BLaER1 treated with 17β-estradiol and CSF1 and Interleukin-3, amounts not matched to agents 10 nM and 100 nM (cell line): ENCODE results near the gene ITPKB.
A peak's percentile ranks its signal among the peaks of the same experiment; 100 is the strongest.

Experiments used
- H3K27ac ChIP-seq, 11 experiments: shearing (Covaris generic); formaldehyde crosslinking; 2 replicates each; pipeline ENCODE4 v1.8.1; 2022
- H3K27me3 ChIP-seq, 11 experiments: shearing (Covaris generic); formaldehyde crosslinking; 2 replicates each; pipeline ENCODE4 v1.8.1; 2022
- H3K36me3 ChIP-seq, 11 experiments: shearing (Covaris generic); formaldehyde crosslinking; 2 replicates each; pipeline ENCODE4 v1.8.1; 2022
- H3K4me1 ChIP-seq, 10 experiments: shearing (Covaris generic); formaldehyde crosslinking; 2 replicates each; pipeline ENCODE4 v1.8.1; 2022
- H3K4me2 ChIP-seq, 11 experiments: shearing (Covaris generic); formaldehyde crosslinking; 2 replicates each; pipeline ENCODE4 v1.8.1; 2022
- H3K4me3 ChIP-seq, 10 experiments: shearing (Covaris generic); formaldehyde crosslinking; 2 replicates each; pipeline ENCODE4 v1.8.1; 2022
- H3K9ac ChIP-seq, 11 experiments: shearing (Covaris generic); formaldehyde crosslinking; 2 replicates each; pipeline ENCODE4 v1.8.1; 2022
- H3K9me3 ChIP-seq, 11 experiments: shearing (Covaris generic); formaldehyde crosslinking; replicated peaks in 1 of 11; 2 replicates each; pipeline ENCODE4 v1.8.1; 2022
- H4K20me1 ChIP-seq, 11 experiments: shearing (Covaris generic); formaldehyde crosslinking; 2 replicates each; pipeline ENCODE4 v1.8.1; 2022
- Cebpa-rat ChIP-seq, 11 experiments: shearing (Covaris generic); IDR thresholded peaks; 2 replicates each; pipeline ENCODE4 v1.8.1; 2022

Gene ITPKB

DNA sequence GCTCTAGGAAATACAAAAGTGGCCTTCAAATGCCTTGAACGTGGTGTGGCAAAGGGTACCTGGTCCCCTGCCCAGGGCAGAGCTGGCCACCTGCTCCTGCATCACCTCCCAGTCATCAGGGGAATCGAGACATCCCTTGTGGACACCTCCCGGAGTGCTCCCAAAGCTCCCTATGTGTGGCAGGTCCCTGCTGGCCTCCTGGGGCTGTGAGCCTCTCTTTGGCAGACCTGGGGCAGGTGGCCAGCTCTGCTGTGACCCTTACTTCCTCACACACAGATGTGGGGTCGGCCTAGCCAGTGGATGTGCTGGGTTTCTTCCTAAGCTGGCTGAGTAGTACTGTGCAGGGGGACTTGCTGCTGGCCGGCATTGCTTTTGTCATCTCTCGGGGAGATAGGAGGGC is 86.5 kb downstream of the ITPKB start:
- no peak overlapping the region for H3K9ac ChIP-seq
- H3K4me2 ChIP-seq = peak overlapping the region in 3 of 11 experiments; percentile 18 to 87 (median 80); a peak in 9 of 22 replicates
- H3K36me3 ChIP-seq = peaks cover 9 to 15% (median 14%) of the 10 kb centered on the region in 11 experiments; a peak in 21 of 22 replicates
- no peak overlapping the region for H3K4me3 ChIP-seq
- 0 out of 22 replicates have a peak overlapping the region, but pooled peaks of 1 of the 11 experiments have one; percentile 77 for H3K27ac ChIP-seq
- H3K9me3 ChIP-seq = no peaks in the 10 kb centered on the region
- no peak for TF ChIP-seq Cebpa-rat (IDR thresholded peaks at IDR 0.05)
- no peaks in the 10 kb centered on the region for H3K27me3 ChIP-seq
- H4K20me1 ChIP-seq = peaks cover 5 to 38% (median 27%) of the 10 kb centered on the region in 11 experiments; a peak in 18 of 22 replicates
- H3K4me1 ChIP-seq = peaks cover 0 to 54% (median under 1%) of the 10 kb centered on the region in 10 experiments; a peak in 12 of 20 replicates

- Histone ChIP-seq H3K4me2 (no peak overlapping the region), H3K27me3 (no peaks in the 10 kb centered on the region), H3K9me3 (no peaks in the 10 kb centered on the region), H4K20me1 (peaks cover 5 to 46% (median 24%) of the 10 kb centered on the region in 11 experiments; a peak in 18 of 22 replicates), H3K4me3 (no peak overlapping the region), H3K36me3 (peaks cover 18 to 24% (median 23%) of the 10 kb centered on the region in 11 experiments; a peak in 21 of 22 replicates), H3K9ac (no peak overlapping the region), H3K27ac (no peak overlapping the region), H3K4me1 (peaks cover 1 to 45% (median 7%) of the 10 kb centered on the region in 10 experiments; a peak in 18 of 20 replicates)
- no peak for TF ChIP-seq Cebpa-rat (IDR thresholded peaks at IDR 0.05)
These were observed 87.4 kb downstream of the ITPKB start for GRCh38 chr1:226651732-226652105.

DNA sequence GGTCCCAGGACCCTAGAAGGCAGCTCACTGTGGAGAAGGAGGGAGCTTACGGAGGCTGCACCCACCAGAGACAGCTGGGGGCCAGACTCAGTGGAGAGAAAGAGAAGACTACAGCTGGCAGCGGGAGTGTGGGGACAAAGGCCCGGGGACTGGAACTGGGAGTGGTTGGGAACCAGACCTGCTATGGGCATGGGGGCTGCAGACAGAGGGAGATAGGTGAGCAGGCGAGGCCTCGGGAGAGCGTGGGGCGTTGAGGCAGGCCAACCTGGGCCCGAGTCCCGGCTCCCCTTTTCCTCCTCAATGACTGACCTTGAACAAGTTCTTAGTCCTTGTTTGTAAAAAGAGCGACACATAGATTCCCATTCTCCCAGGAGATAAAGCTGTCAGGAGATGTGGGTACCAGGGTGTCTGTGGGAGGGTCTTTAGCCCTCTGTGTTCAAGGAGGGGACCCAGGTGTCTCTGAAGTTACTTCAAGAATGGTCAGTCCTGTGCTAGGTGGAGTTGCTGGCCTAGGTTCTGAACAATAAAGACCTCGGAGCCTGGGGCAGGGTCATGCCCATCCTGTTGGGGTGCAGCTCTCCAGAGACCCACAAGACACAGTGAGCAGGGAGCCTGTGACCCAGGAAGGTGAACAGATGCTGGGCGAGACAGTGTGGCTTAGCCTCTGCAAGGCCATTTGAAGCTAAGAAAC is 87.9 kb downstream of the ITPKB start:
- no peak overlapping the region for H3K9ac ChIP-seq
- no peak overlapping the region for H3K4me3 ChIP-seq
- H4K20me1 ChIP-seq = peaks cover 5 to 46% (median 18%) of the 10 kb centered on the region in 11 experiments; a peak in 18 of 22 replicates
- H3K27ac ChIP-seq = no peak overlapping the region; a peak in 1 of 22 replicates
- no peaks in the 10 kb centered on the region for H3K9me3 ChIP-seq
- H3K4me1 ChIP-seq = peaks cover 7 to 42% (median 13%) of the 10 kb centered on the region in 10 experiments
- H3K4me2 ChIP-seq = peak overlapping the region in 4 of 11 experiments; percentile 26 to 36 (median 30); a peak in 10 of 22 replicates
- H3K36me3 ChIP-seq = peaks cover 23 to 30% (median 28%) of the 10 kb centered on the region in 11 experiments; a peak in 21 of 22 replicates
- no peak for TF ChIP-seq Cebpa-rat (IDR thresholded peaks at IDR 0.05)
- no peaks in the 10 kb centered on the region for H3K27me3 ChIP-seq

DNA sequence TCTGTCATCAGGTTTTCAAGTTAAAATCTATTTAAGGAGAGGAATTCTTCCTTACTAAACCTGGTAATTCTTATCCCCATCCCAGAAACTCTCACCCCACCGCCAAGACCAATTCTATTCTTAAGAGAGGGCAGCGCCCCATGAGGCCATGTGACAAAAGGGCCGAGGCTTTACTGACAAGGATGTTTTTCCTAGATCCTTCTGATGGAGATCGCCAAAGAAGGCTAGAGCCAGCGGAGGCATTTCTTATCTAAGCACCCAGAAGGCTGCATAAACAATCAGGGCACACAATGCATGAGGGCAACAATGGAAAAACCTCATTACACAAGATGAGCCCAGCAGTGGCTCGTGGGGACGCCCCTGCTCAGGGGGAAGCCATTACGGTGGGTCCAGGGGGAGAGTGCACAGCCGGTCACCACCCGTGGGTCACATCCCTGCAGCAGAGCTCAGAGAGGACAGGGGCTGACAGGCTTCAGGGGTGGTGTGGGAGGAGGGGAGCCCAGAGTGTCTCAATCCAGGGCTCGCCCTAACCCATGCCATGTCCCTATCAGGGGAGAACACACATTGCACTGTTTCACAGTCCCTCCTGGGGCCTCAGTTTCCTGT is 88.7 kb downstream of the ITPKB start:
- no peak for TF ChIP-seq Cebpa-rat (IDR thresholded peaks at IDR 0.05)
- Histone ChIP-seq H4K20me1 (peaks cover 5 to 46% (median 13%) of the 10 kb centered on the region in 11 experiments; a peak in 19 of 22 replicates), H3K9me3 (no peaks in the 10 kb centered on the region), H3K4me3 (no peak overlapping the region), H3K36me3 (peaks cover 24 to 38% (median 30%) of the 10 kb centered on the region in 11 experiments; a peak in 21 of 22 replicates), H3K4me2 (peak overlapping the region in 4 of 11 experiments; percentile 26 to 36 (median 30); a peak in 11 of 22 replicates), H3K27ac (peak overlapping the region in 1 of 11 experiments; percentile 44; a peak in 2 of 22 replicates), H3K4me1 (peaks cover 15 to 42% (median 21%) of the 10 kb centered on the region in 10 experiments), H3K9ac (no peak overlapping the region), H3K27me3 (no peaks in the 10 kb centered on the region)

GRCh38 chr1:226649780-226650179 is 89.3 kb downstream of the ITPKB start:
- Histone ChIP-seq H3K4me1 (peaks cover 21 to 42% (median 27%) of the 10 kb centered on the region in 10 experiments), H4K20me1 (peaks cover 5 to 46% (median 17%) of the 10 kb centered on the region in 11 experiments; a peak in 17 of 22 replicates), H3K9me3 (no peaks in the 10 kb centered on the region), H3K4me2 (peak overlapping the region in 4 of 11 experiments; percentile 26 to 36 (median 30); a peak in 9 of 22 replicates), H3K27me3 (no peaks in the 10 kb centered on the region), H3K9ac (no peak overlapping the region), H3K27ac (peak overlapping the region in 1 of 11 experiments; percentile 44; a peak in 1 of 22 replicates), H3K36me3 (peaks cover 24 to 39% (median 30%) of the 10 kb centered on the region in 11 experiments; a peak in 21 of 22 replicates), H3K4me3 (no peak overlapping the region)
- no peak for TF ChIP-seq Cebpa-rat (IDR thresholded peaks at IDR 0.05)

- Histone ChIP-seq H3K9ac (no peak overlapping the region), H3K27ac (no peak overlapping the region), H3K4me2 (no peak overlapping the region), H4K20me1 (peaks cover 5 to 51% (median 23%) of the 10 kb centered on the region in 11 experiments; a peak in 17 of 22 replicates), H3K27me3 (no peaks in the 10 kb centered on the region), H3K36me3 (peaks cover 24 to 39% (median 30%) of the 10 kb centered on the region in 11 experiments; a peak in 21 of 22 replicates), H3K9me3 (no peaks in the 10 kb centered on the region), H3K4me3 (no peak overlapping the region), H3K4me1 (peaks cover 26 to 42% (median 32%) of the 10 kb centered on the region in 10 experiments)
- no peak for TF ChIP-seq Cebpa-rat (IDR thresholded peaks at IDR 0.05)
These were observed 89.8 kb downstream of the ITPKB start for GRCh38 chr1:226649244-226649643.

GRCh38 chr1:226648421-226648820 is 90.7 kb downstream of the ITPKB start:
- no peak for TF ChIP-seq Cebpa-rat (IDR thresholded peaks at IDR 0.05)
- peaks cover 24 to 39% (median 30%) of the 10 kb centered on the region in 11 experiments; a peak in 21 of 22 replicates for H3K36me3 ChIP-seq

DNA sequence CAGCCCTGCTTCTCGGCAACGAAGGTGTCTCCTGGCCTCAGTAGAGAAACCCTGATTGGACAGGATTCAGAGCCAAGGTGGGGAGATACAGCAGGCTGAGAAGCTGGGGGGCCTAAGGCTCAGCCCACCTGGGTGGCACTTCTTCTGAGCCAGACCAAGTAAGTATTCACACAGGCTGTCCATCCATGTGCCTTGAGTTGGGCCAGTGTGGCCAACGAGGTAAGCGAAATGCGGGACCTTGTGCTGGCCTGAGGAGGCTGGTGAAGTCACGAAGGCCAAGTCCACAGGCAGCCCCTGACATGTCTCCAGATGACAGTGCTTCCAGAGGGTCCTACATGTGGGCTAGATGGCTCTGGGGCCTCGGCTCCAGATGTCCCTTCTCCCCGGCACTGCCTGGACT is 91.4 kb downstream of the ITPKB start:
- H4K20me1 ChIP-seq = peaks cover 9 to 66% (median 28%) of the 10 kb centered on the region in 11 experiments; a peak in 18 of 22 replicates
- H3K36me3 ChIP-seq = peaks cover 24 to 39% (median 30%) of the 10 kb centered on the region in 11 experiments; a peak in 21 of 22 replicates
- H3K9ac ChIP-seq = no peak overlapping the region
- H3K4me2 ChIP-seq = no peak overlapping the region
- H3K4me1 ChIP-seq = peaks cover 36 to 55% (median 43%) of the 10 kb centered on the region in 10 experiments
- TF ChIP-seq Cebpa-rat (IDR thresholded peaks at IDR 0.05) = no peak
- no peak overlapping the region for H3K27ac ChIP-seq
- H3K9me3 ChIP-seq = no peaks in the 10 kb centered on the region
- H3K27me3 ChIP-seq = no peaks in the 10 kb centered on the region
- no peak overlapping the region for H3K4me3 ChIP-seq

More at GRCh38 chr1:226648421-226648820, 90.7 kb downstream of the ITPKB start:
- H4K20me1 ChIP-seq = peaks cover 8 to 59% (median 28%) of the 10 kb centered on the region in 11 experiments; a peak in 19 of 22 replicates
- H3K9ac ChIP-seq = no peak overlapping the region
- peaks cover 34 to 48% (median 38%) of the 10 kb centered on the region in 10 experiments for H3K4me1 ChIP-seq
- H3K27ac ChIP-seq = no peak overlapping the region
- no peaks in the 10 kb centered on the region for H3K27me3 ChIP-seq
- H3K4me3 ChIP-seq = no peak overlapping the region
- H3K4me2 ChIP-seq = no peak overlapping the region
- H3K9me3 ChIP-seq = no peaks in the 10 kb centered on the region
